Colonic mucosa (tissue), 4 donors: ENCODE results near the gene SMIM5. TPM values are rescaled to one million over a fixed set of nuclear protein-coding genes. Genes with fewer than 3 reads are reported as not detected.

ENCODE experiments used
- DNase-seq: peaks from one replicate; pipeline ENCODE4 v3.0.0-alpha.2; 2020
- H3K27ac ChIP-seq: fragments of 200-600 bp; one replicate; pipeline ENCODE4 v1.8.0; 2021
- H3K27me3 ChIP-seq: fragments of 200-600 bp; one replicate; pipeline ENCODE4 v1.8.0; 2021
- H3K36me3 ChIP-seq: fragments of 200-600 bp; one replicate; pipeline ENCODE4 v1.8.0; 2021
- H3K4me1 ChIP-seq: fragments of 200-600 bp; one replicate; pipeline ENCODE4 v1.8.0; 2021; ENCODE audit warnings: mild to moderate bottlenecking
- H3K4me3 ChIP-seq: fragments of 200-600 bp; one replicate; pipeline ENCODE4 v1.8.0; 2021
- H3K9ac ChIP-seq, 2 donors: one replicate each; pipeline ENCODE4 v1.7.0; 2013; ENCODE audit warnings: control low read depth in 2 of 2, low read depth in 2 of 2, low read length in 2 of 2
- H3K9me3 ChIP-seq: fragments of 200-600 bp; one replicate; pipeline ENCODE4 v1.8.0; 2021
- CTCF ChIP-seq: fragments of 200-600 bp; IDR thresholded peaks from one replicate; pipeline ENCODE4 v1.8.0; 2022; ENCODE audit warnings: antibody characterized with exemption, mild to moderate bottlenecking
- intact Hi-C: fragments of 100-400 bp; cut with DNase I; formaldehyde crosslinking; loops from one replicate; pipeline ENCODE4 v1.14.1; 2022
- total RNA-seq, 2 donors: library from RNA; stranded (reverse); fragmentation: NEBNext Ultra II Directional in 1 of 2; extraction: Animal tissue kit (Norgen Biotek cat#: 25700) in 1 of 2; gene quantifications; one replicate each; pipeline ENCODE4 v1.2.1, GENCODE V29; 2021
- donor health status: healthy.
- donor health status: DM: no; HTN: no; CAD: no.
- donor health status: DM: no; HTN: no; CAD: no.

Gene SMIM5
- total RNA-seq, 2 donors from 2014 or later, result 5.1 to 39.9 TPM

- H3K27me3 ChIP-seq, result no peaks in the 10 kb centered on the region
- H3K9ac ChIP-seq, result peak within 1 kb of the TSS; percentile 88 to 96
- DNase-seq, result peak; percentile 99
- no peak for TF ChIP-seq CTCF
- peak within 1 kb of the TSS; percentile 79 for H3K4me3 ChIP-seq
- H3K36me3 ChIP-seq, result peaks cover 19% of the 10 kb centered on the region
- H3K27ac ChIP-seq, result peak within 1 kb of the TSS; percentile 50
- H3K4me1 ChIP-seq, result no peaks in the 10 kb centered on the region
- intact Hi-C loops, result no loop called here
- H3K9me3 ChIP-seq, result no peaks in the 10 kb centered on the region
These were observed 33.9 kb downstream of the SMIM5 start, which contains the start of the genes RECQL5 and SAP30BP for GRCh38 chr17:75666959-75667790. TSS of gene RECQL5 (minus strand) at chr17:75667154. CDS start at chr17:75666557, 597 bp downstream. TSS of gene SAP30BP (plus strand) at chr17:75667338. CDS start at chr17:75667373, 35 bp downstream.

GRCh38 chr17:75667825-75668224 is 34.6 kb downstream of the SMIM5 start:
- H3K27ac ChIP-seq, result peak overlapping the region; percentile 50
- peaks cover 17% of the 10 kb centered on the region for H3K36me3 ChIP-seq
- intact Hi-C loops, result no loop called here
- peak overlapping the region; percentile 79 for H3K4me3 ChIP-seq
- TF ChIP-seq CTCF, result no peak
- H3K4me1 ChIP-seq, result no peaks in the 10 kb centered on the region
- peak overlapping the region; percentile 88 to 96 for H3K9ac ChIP-seq
- H3K27me3 ChIP-seq, result no peaks in the 10 kb centered on the region
- DNase-seq, result no peak
- no peaks in the 10 kb centered on the region for H3K9me3 ChIP-seq

GRCh38 chr17:75668489-75668888 is 35.3 kb downstream of the SMIM5 start:
- intact Hi-C loops, result no loop called here
- TF ChIP-seq CTCF, result no peak
- Histone ChIP-seq H3K9me3 (no peaks in the 10 kb centered on the region), H3K27me3 (no peaks in the 10 kb centered on the region), H3K36me3 (peaks cover 16% of the 10 kb centered on the region), H3K4me3 (no peak overlapping the region), H3K27ac (no peak overlapping the region), H3K9ac (no peak overlapping the region), H3K4me1 (no peaks in the 10 kb centered on the region)
- DNase-seq, result no peak

GRCh38 chr17:75670868-75671267 is 37.6 kb downstream of the SMIM5 start:
- Histone ChIP-seq H3K9ac (no peak overlapping the region), H3K9me3 (no peaks in the 10 kb centered on the region), H3K4me1 (no peaks in the 10 kb centered on the region), H3K4me3 (no peak overlapping the region), H3K36me3 (peaks cover 16% of the 10 kb centered on the region), H3K27me3 (no peaks in the 10 kb centered on the region), H3K27ac (no peak overlapping the region)
- intact Hi-C loops, result no loop called here
- DNase-seq, result no peak
- TF ChIP-seq CTCF, result no peak

GRCh38 chr17:75672011-75672410 is 38.8 kb downstream of the SMIM5 start:
- no peak for DNase-seq
- intact Hi-C loops, result no loop called here
- H3K36me3 ChIP-seq, result peaks cover 16% of the 10 kb centered on the region

More at GRCh38 chr17:75672011-75672410, 38.8 kb downstream of the SMIM5 start:
- no peak for TF ChIP-seq CTCF
- Histone ChIP-seq H3K9ac (no peak overlapping the region), H3K9me3 (no peaks in the 10 kb centered on the region), H3K27ac (no peak overlapping the region), H3K4me1 (no peaks in the 10 kb centered on the region), H3K27me3 (no peaks in the 10 kb centered on the region), H3K4me3 (no peak overlapping the region)
